Keratinocyte (primary cell): ENCODE data around the gene SPTBN2. TPM values are rescaled to one million over a fixed set of nuclear protein-coding genes. Genes with fewer than 3 reads are reported as not detected.

ENCODE experiments used
- DNase-seq: peaks from one replicate; pipeline ENCODE4 v3.0.0-alpha.2; 2011; ENCODE audit warnings: low read depth, missing footprints, low spot score
- FAIRE-seq: peaks from 2 replicates; lab custom pipeline; 2011; peaks lifted over from hg19 to GRCh38; lab: Jason Lieb, UNC
- H2AFZ ChIP-seq: 2 replicates; pipeline ENCODE4 v1.6.0; 2012; ENCODE audit warnings: low read length, control low read depth, inconsistent platforms; ENCODE audit not compliant: control insufficient read depth
- H3K27ac ChIP-seq: 2 replicates; pipeline ENCODE4 v1.5.1; 2011; ENCODE audit warnings: low read length; ENCODE audit not compliant: control insufficient read depth, insufficient read depth
- H3K27me3 ChIP-seq: 3 replicates; pipeline ENCODE4 v1.6.0; 2011; ENCODE audit warnings: low read length; ENCODE audit not compliant: control insufficient read depth, insufficient read depth; ENCODE audit errors: extremely low read depth
- H3K36me3 ChIP-seq, 2 experiments: 2 replicates in 1 of 2; 3 replicates in 1 of 2; pipeline ENCODE4 v1.5.1; 2011; ENCODE audit warnings: low read length in 2 of 2, mild to moderate bottlenecking in 1 of 2; ENCODE audit not compliant: control insufficient read depth in 2 of 2, insufficient read depth in 2 of 2; ENCODE audit errors: extremely low read depth in 1 of 2
- H3K4me1 ChIP-seq: 3 replicates; pipeline ENCODE4 v1.5.1; 2011; ENCODE audit warnings: low read length; ENCODE audit not compliant: control insufficient read depth, insufficient read depth; ENCODE audit errors: extremely low read depth
- H3K4me2 ChIP-seq: 3 replicates; pipeline ENCODE4 v1.6.0; 2011; ENCODE audit warnings: low read depth, low read length; ENCODE audit not compliant: control insufficient read depth, insufficient read depth; ENCODE audit errors: extremely low read depth
- H3K4me3 ChIP-seq, 3 experiments: fragments of 200-600 bp in 1 of 3; sonication (generic) in 1 of 3; 2 replicates in 2 of 3; 3 replicates in 1 of 3; pipeline ENCODE4 v1.5.1; 2011 to 2016; ENCODE audit warnings: low read length in 3 of 3, mild to moderate bottlenecking in 3 of 3, control low read depth in 2 of 3, inconsistent platforms in 1 of 3, low read depth in 1 of 3, mixed read lengths in 1 of 3, mixed run types in 1 of 3, moderate library complexity in 1 of 3; ENCODE audit not compliant: control insufficient read depth in 2 of 3, insufficient read depth in 2 of 3; ENCODE audit errors: extremely low read depth in 1 of 3
- H3K79me2 ChIP-seq: 2 replicates; pipeline ENCODE4 v1.6.0; 2012; ENCODE audit warnings: low read length; ENCODE audit not compliant: control insufficient read depth, insufficient read depth
- H3K9ac ChIP-seq: 3 replicates; pipeline ENCODE4 v1.6.0; 2011; ENCODE audit warnings: low read length; ENCODE audit not compliant: control insufficient read depth, insufficient read depth; ENCODE audit errors: extremely low read depth
- H3K9me1 ChIP-seq: 3 replicates; pipeline ENCODE4 v1.6.0; 2011; ENCODE audit warnings: low read length; ENCODE audit not compliant: control insufficient read depth, insufficient read depth; ENCODE audit errors: extremely low read depth
- H3K9me3 ChIP-seq: 2 replicates; pipeline ENCODE4 v1.5.1; 2012; ENCODE audit warnings: low read depth, low read length; ENCODE audit not compliant: control insufficient read depth
- H4K20me1 ChIP-seq: 3 replicates; pipeline ENCODE4 v1.6.0; 2011; ENCODE audit warnings: low read length; ENCODE audit not compliant: control insufficient read depth, insufficient read depth; ENCODE audit errors: extremely low read depth
- CTCF ChIP-seq, 3 experiments: IDR thresholded peaks in 1 of 3; conservative IDR thresholded peaks in 1 of 3; optimal IDR thresholded peaks in 1 of 3; 2 replicates in 2 of 3; 3 replicates in 1 of 3; pipeline versions ENCODE3 to v1.5.1; 2011; ENCODE audit warnings: low read length in 3 of 3, mild to moderate bottlenecking in 3 of 3, moderate library complexity in 2 of 3, control low read depth in 1 of 3, inconsistent platforms in 1 of 3; ENCODE audit not compliant: insufficient read depth in 2 of 3; ENCODE audit errors: extremely low read depth in 1 of 3
- EZH2 ChIP-seq: IDR thresholded peaks from one replicate; pipeline ENCODE4 v1.6.1; 2012; ENCODE audit warnings: inconsistent platforms, mild to moderate bottlenecking, low read length, moderate library complexity
- dilution Hi-C: fragments of 300-500 bp; cut with MboI; formaldehyde crosslinking; loops from one replicate; pipeline ENCODE4 v1.7.0; 2020; ENCODE audit warnings: low sequenced_read_pairs; ENCODE audit not compliant: extremely low pct_ligation_motif_present
- polyA plus RNA-seq, 5 experiments: library from polyadenylated mRNA; depleted of rRNA in 3 of 5; stranded (reverse) in 3 of 5; stranded (forward) in 1 of 5; unstranded in 1 of 5; fragments of >200 nt; gene quantifications; 1 replicate in 1 of 5; 2 replicates in 3 of 5; 3 replicates in 1 of 5; pipeline versions ENCODE4 v1.2.1 to v1.2.3, GENCODE V29; 2011 to 2012; ENCODE audit warnings: missing spikeins in 2 of 5, low read depth in 1 of 5, low replicate concordance in 1 of 5

The SPTBN2 gene
- polyA plus RNA-seq, 1 donor (not counting 4 experiments of a cell fraction or from before 2014, with no cell fraction given) = 7.8 TPM

- TF ChIP-seq EZH2 (no peak), CTCF (optimal IDR thresholded peaks at IDR 0.05 in 1 of 3, IDR thresholded peaks at IDR 0.05 in 1 of 3, conservative IDR thresholded peaks at IDR 0.05 in 1 of 3; ENCODE audit: extremely low read depth in 1 of 3, insufficient read depth in 2 of 3, low read length in 3 of 3) (no peak)
Measured at GRCh38 chr11:66701432-66702240, 27.4 kb downstream of the SPTBN2 start.

GRCh38 chr11:66700742-66701141 lies 28.3 kb downstream of the SPTBN2 start:
- Histone ChIP-seq H3K9me3 (no peaks in the 10 kb centered on the region), H4K20me1 (no peaks in the 10 kb centered on the region), H2AFZ (no peak overlapping the region), H3K27ac (no peak overlapping the region), H3K9ac (no peak overlapping the region), H3K27me3 (no peaks in the 10 kb centered on the region), H3K36me3 (peaks cover 19 to 27% of the 10 kb centered on the region in 2 experiments), H3K4me1 (peaks cover 10% of the 10 kb centered on the region), H3K79me2 (no peaks in the 10 kb centered on the region), H3K9me1 (no peaks in the 10 kb centered on the region), H3K4me3 (no peak overlapping the region), H3K4me2 (no peak overlapping the region)
- no peak for TF ChIP-seq EZH2
- FAIRE-seq = no peak
- DNase-seq = no peak
- dilution Hi-C loops = no loop called here

More at GRCh38 chr11:66701432-66702240, 27.4 kb downstream of the SPTBN2 start:
- Histone ChIP-seq H3K9me3 (no peaks in the 10 kb centered on the region), H3K4me1 (peaks cover 14% of the 10 kb centered on the region), H3K27ac (no peak overlapping the region), H3K79me2 (no peaks in the 10 kb centered on the region), H3K4me2 (no peak overlapping the region), H3K9me1 (no peaks in the 10 kb centered on the region), H3K36me3 (peaks cover 16 to 27% of the 10 kb centered on the region in 2 experiments), H4K20me1 (no peaks in the 10 kb centered on the region), H3K4me3 (no peak overlapping the region), H3K9ac (no peak overlapping the region), H3K27me3 (no peaks in the 10 kb centered on the region), H2AFZ (no peak overlapping the region)
- FAIRE-seq (no peak), DNase-seq (no peak)
- dilution Hi-C loops = no loop called here
